HG03469 (cell line): ENCODE data around the gene PSMA8.
"Not testable (repeated sequence)": the region's sequence is repeated elsewhere in the genome, so short reads cannot be mapped to it uniquely, and the experiment has no call there.

ENCODE experiments used
- ATAC-seq: cut with Tn5 transposase; IDR thresholded peaks from one replicate; pipeline ENCODE4 v1.9.1; 2021; ENCODE audit warnings: mild to moderate bottlenecking, moderate library complexity, moderate number of reproducible peaks; ENCODE audit not compliant: unreplicated experiment

PSMA8 gene

GRCh38 chr18:26228562-26229260 lies 95.0 kb downstream of the PSMA8 start:
- no peak for ATAC-seq

GRCh38 chr18:26230497-26230896 lies 96.8 kb downstream of the PSMA8 start:
- no peak for ATAC-seq

GRCh38 chr18:26233208-26233607 lies 99.5 kb downstream of the PSMA8 start:
- ATAC-seq: no peak

DNA sequence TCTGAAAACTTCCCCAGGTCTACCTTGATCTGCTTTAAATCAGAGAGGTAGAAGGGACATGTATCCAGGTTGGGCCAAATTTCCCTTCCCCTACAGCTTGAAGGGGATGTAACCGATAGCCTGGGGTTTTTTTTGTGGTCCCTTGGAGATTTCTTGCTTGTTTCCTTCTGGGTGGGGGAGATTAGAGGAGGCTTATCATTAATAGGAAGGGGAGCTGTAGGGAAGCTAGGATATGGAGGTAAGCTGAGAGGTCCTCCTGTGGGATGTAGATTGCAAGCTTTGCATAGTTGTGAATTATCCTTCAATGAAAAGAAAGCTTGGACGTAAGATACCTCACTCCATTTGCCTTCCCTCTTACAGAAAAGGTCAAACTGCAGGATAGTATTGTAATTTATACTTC lies 103.7 kb downstream of the PSMA8 start:
- ATAC-seq: not testable (repeated sequence)

GRCh38 chr18:26238718-26239117 lies 105.0 kb downstream of the PSMA8 start:
- ATAC-seq: not testable (repeated sequence)

DNA sequence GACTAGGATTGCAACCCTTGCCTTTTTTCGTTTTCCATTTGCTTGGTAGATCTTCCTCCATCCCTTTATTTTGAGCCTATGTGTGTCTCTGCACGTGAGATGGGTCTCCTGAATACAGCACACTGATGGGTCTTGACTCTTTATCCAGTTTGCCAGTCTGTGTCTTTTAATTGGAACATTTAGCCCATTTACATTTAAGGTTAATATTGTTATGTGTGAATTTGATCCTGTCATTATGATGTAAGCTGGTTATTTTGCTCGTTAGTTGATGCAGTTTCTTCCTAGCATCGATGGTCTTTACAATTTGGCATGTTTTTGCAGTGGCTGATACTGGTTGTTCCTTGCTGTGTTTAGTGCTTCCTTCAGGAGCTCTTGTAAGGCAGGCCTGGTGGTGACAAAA lies 108.7 kb downstream of the PSMA8 start:
- not testable (repeated sequence) for ATAC-seq
